ENCODE results near the gene MARVELD1. TPM values are rescaled to one million over a fixed set of nuclear protein-coding genes. Genes with fewer than 3 reads are reported as not detected.
"Not testable (repeated sequence)": the region's sequence is repeated elsewhere in the genome, so short reads cannot be mapped to it uniquely, and the experiment has no call there.

The MARVELD1 gene
- polyA plus RNA-seq, 1 experiment = 79.4 TPM

DNA sequence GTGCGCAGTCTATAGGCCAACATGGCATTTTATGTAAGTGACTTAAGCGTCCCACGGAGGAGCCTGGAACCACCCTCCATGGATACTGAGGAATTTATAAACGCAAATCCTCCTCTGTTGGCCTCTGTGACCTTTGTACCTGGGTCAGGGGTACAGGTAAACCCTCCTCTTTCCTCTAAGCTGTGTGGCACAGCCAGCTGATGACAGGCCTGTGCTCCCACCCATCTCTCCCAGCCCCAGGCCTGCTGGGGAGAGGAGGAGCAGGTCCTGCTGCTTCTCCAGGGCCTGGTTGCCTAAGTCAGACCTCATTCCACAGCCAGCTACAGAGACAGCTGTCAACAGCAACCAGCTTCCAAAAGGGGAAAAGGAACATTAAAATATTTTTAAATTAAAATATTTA, 31.5 kb upstream of the MARVELD1 start:
- peaks cover 12% of the 10 kb centered on the region for H3K36me3 ChIP-seq (ENCODE audit: control insufficient read depth, insufficient read depth, low read length)

DNA sequence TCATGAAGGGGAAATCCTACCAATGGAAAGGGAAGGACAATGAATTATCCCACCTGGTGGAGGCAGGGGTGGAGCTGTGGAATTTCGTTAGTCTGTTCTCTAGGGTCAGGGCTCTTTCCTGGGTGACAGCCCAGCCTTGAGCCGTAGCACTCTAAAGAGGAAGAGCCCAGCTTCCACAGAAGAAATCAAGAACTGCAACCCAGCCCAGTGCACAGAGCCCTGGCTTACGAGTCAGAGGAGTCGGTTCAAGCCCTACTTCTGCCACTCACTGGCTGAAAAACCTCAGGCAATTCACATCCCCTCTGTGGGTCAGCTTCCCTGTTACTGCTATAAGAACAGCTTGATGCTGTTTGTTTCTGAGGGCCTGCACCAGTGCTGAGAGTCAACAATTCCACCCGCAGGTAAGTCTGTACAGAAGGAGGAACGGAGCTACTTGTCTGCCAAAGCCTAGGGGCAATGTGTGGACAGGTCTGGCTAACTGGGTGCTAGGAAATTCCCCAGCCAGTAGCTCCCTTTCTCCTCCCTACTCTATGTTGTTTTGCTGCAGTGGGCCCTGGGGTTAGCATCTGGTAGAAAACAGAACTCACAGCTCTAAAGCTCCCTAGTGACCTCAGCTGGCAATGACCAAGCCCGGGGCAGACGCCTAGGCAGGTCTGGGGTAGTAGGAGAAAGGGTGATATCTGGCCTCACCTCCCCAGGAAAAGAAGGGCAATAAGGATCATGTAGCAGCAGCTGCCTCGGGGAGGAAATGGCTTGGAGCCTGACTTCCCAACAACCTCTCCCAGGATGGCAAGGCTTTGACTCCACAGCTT, 29.8 kb upstream of the MARVELD1 start:
- 0 out of 2 replicates have a peak, but pooled peaks have one; percentile 16 for TF ChIP-seq CTCF (IDR thresholded peaks at IDR 0.05; ENCODE audit: insufficient read depth, low read depth, low read length)
- peak overlapping the region; percentile 21 for H3K4me3 ChIP-seq (ENCODE audit: low read depth, low read length)
- ChIA-PET POLR2A (interaction anchor here (1.0 kb wide), 1 partner anchor 26 kb away, joined by 3 read pairs; no protein-coding TSS in a partner anchor), CTCF (interaction anchor here (0.8 to 7.8 kb wide), 10 partner anchors 8 to 833 kb away, joined by 3 to 62 read pairs (median 6); no protein-coding TSS in a partner anchor)
- H3K36me3 ChIP-seq (ENCODE audit: control insufficient read depth, insufficient read depth, low read length) = peaks cover 4% of the 10 kb centered on the region
- no peaks in the 10 kb centered on the region for H3K27me3 ChIP-seq (ENCODE audit: control insufficient read depth, insufficient read depth, low read length)
- DNase-seq (ENCODE audit: low read depth) = no peak

More for the DNA sequence above, 31.5 kb upstream of the MARVELD1 start:
- ChIA-PET CTCF (interaction anchor here (0.6 to 2.8 kb wide), 6 partner anchors 20 to 351 kb away, joined by 3 to 17 read pairs (median 8); no protein-coding TSS in a partner anchor), POLR2A (no interaction called here)
- no peak overlapping the region for H3K4me3 ChIP-seq (ENCODE audit: low read depth, low read length)
- TF ChIP-seq CTCF (IDR thresholded peaks at IDR 0.05; ENCODE audit: insufficient read depth, low read depth, low read length) = no peak
- DNase-seq (ENCODE audit: low read depth) = no peak
- no peaks in the 10 kb centered on the region for H3K27me3 ChIP-seq (ENCODE audit: control insufficient read depth, insufficient read depth, low read length)

GRCh38 chr10:97684368-97684713, 29.2 kb upstream of the MARVELD1 start:
- CTCF ChIA-PET = interaction anchor here (0.8 to 7.8 kb wide), 7 partner anchors 8 to 834 kb away, joined by 3 to 62 read pairs (median 4); no protein-coding TSS in a partner anchor
- POLR2A ChIA-PET = interaction anchor here (0.6 to 1.0 kb wide), 3 partner anchors 25 to 563 kb away, joined by 3 to 9 read pairs (median 5); no protein-coding TSS in a partner anchor
- not testable (repeated sequence) for H3K27me3 ChIP-seq (ENCODE audit: control insufficient read depth, insufficient read depth, low read length); H3K36me3 ChIP-seq (ENCODE audit: control insufficient read depth, insufficient read depth, low read length); DNase-seq (ENCODE audit: low read depth)
- H3K4me3 ChIP-seq (ENCODE audit: low read depth, low read length) = peak overlapping the region; percentile 76

DNA sequence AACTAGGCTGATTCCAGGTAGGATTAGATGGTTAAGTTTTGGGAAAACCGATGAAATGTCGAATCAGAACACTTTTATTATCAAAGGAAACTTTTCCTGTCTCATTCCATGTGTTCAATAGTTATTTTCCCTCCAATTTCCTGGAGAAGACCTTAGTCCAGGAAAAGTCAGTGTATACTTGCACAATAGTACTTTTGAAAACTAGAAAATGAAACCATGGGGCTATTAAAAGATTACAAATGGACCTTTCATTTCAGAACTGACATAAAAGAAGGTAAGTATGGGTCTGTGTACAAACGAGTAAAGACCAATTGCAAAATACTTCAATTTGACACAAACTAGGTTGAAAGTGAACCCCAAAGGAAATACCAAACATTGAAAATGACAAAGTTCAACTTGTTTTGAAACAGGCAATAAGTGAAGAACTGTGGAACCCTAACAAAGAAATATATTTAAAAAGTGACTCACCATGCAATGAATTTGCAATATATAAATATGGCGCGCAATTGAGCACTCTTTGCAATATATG, 28.6 kb upstream of the MARVELD1 start:
- Histone ChIP-seq H3K27me3 (ENCODE audit: control insufficient read depth, insufficient read depth, low read length) (no peaks in the 10 kb centered on the region), H3K36me3 (ENCODE audit: control insufficient read depth, insufficient read depth, low read length) (no peaks in the 10 kb centered on the region), H3K4me3 (ENCODE audit: low read depth, low read length) (peak overlapping the region; percentile 76)
- ChIA-PET CTCF (interaction anchor here (2.3 to 7.8 kb wide), 2 partner anchors 9 to 12 kb away, joined by 8 to 62 read pairs; no protein-coding TSS in a partner anchor), POLR2A (interaction anchor here (0.6 kb wide), 2 partner anchors 43 to 562 kb away, joined by 5 to 9 read pairs; no protein-coding TSS in a partner anchor)
- DNase-seq (ENCODE audit: low read depth) = no peak
- no peak for TF ChIP-seq CTCF (IDR thresholded peaks at IDR 0.05; ENCODE audit: insufficient read depth, low read depth, low read length)

GRCh38 chr10:97685395-97685958, 28.1 kb upstream of the MARVELD1 start:
- no peak for DNase-seq (ENCODE audit: low read depth)
- CTCF ChIA-PET = interaction anchor here (1.0 to 7.8 kb wide), 3 partner anchors 9 to 29 kb away, joined by 3 to 62 read pairs (median 17); no protein-coding TSS in a partner anchor
- POLR2A ChIA-PET = no interaction called here
- Histone ChIP-seq H3K27me3 (ENCODE audit: control insufficient read depth, insufficient read depth, low read length) (no peaks in the 10 kb centered on the region), H3K4me3 (ENCODE audit: low read depth, low read length) (peak overlapping the region; percentile 76), H3K36me3 (ENCODE audit: control insufficient read depth, insufficient read depth, low read length) (no peaks in the 10 kb centered on the region)
- peak; percentile 54 for TF ChIP-seq CTCF (IDR thresholded peaks at IDR 0.05; ENCODE audit: insufficient read depth, low read depth, low read length)

All from BJ (cell line).